ELR (cell line): ENCODE results near the gene TRIM54.
"Not testable (repeated sequence)": the region's sequence is repeated elsewhere in the genome, so short reads cannot be mapped to it uniquely, and the experiment has no call there.

Source experiments
- DNase-seq: peaks from one replicate; pipeline ENCODE4 v3.0.0-alpha.2; 2015; ENCODE audit warnings: low read depth

TRIM54 gene

GRCh38 chr2:27258051-27258450 is 24.2 kb upstream of the TRIM54 start:
- DNase-seq: no peak

DNA sequence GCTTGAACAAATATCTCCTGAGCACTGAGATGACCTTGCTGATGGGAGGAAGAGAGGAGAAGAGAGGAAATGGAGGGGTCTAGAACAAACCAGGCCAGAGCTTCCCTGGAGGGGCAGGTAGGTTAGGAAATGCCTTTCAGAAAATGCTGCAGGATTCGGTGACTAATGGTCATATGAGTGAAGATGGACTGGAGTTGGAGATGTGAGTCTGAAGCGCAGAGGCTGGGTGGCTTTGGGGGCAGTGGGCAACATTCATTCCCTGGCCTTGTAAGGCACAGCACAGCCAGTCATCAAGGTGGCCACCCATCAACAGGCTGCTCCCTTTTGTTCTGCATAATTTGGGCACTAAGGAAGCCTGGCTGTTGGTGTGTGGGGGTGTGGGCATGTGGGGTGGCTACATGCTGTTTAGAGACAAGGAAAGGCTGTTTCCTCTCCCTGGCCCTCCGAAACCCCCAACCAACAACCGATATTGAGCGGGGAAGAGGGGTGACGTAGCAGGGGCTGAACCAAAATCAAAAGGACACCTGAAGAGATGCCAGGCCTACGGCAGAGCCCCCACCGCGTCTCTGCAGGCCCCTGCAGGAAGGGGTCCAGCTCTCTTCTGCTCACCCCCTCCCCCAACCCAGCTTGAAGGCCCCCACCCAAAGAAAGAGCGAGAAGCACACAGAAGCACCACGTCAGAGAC is 20.8 kb upstream of the TRIM54 start:
- no peak for DNase-seq

- no peak for DNase-seq
These were observed 20.3 kb upstream of the TRIM54 start for GRCh38 chr2:27261926-27262298.

DNA sequence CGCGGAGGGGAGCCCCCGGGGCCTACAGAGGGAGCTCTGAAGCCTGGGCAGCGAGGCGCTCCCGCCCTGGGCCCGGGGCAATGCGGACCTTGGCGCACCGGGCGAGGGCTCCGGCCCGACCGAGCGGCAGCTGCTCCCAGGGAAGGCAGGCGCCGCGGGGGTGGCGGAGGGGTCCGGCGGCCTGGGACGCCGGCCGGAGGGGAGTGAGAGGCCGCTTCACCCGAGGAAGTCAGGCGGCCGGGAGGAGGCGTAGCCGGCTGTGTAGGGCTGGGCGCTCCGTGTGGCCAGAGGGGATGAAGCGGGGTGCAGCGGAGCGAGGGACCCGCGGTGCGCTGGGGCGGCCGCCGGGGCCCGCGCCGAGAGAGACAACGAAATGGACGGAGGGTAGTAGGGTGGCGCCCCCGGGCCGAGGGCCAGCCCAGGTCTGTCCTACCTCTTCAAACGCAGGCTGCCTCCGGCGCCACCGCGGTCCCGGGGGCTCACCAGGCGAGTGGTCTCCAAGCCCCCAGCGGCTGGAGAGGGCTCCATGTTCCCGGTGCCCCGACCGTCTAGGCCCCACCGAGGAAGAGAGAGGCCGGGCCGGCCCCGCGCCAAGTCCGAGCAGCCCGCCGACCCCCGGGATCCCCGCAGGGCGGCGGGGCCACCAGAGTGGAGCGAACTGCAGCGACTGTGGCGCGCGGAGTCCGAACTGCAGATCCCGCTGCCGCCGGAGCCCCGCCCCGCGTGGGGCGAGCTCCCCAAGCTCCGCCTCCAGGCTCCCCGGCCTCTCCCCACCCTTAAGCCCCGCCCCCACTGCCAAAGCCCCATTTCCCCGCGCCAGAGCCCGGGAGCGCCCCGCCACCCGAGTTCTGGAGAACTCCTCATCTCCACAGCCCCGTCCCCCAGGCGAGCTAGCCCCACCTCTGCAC is 19.6 kb upstream of the TRIM54 start, which contains the start of gene SLC30A3:
SLC30A3 (minus strand) TSS at position 669 of the 908 bp plus-strand sequence; CDS start at position 528, 141 bp downstream.
- peak; percentile 50 for DNase-seq

GRCh38 chr2:27263287-27264252 is 18.7 kb upstream of the TRIM54 start:
- no peak for DNase-seq

- DNase-seq: no peak
These were observed 17.9 kb upstream of the TRIM54 start for GRCh38 chr2:27264253-27264752.

- peak; percentile 69 for DNase-seq
These were observed 17.3 kb upstream of the TRIM54 start for GRCh38 chr2:27264753-27265535.

GRCh38 chr2:27265536-27265870 is 16.7 kb upstream of the TRIM54 start:
- no peak for DNase-seq

DNA sequence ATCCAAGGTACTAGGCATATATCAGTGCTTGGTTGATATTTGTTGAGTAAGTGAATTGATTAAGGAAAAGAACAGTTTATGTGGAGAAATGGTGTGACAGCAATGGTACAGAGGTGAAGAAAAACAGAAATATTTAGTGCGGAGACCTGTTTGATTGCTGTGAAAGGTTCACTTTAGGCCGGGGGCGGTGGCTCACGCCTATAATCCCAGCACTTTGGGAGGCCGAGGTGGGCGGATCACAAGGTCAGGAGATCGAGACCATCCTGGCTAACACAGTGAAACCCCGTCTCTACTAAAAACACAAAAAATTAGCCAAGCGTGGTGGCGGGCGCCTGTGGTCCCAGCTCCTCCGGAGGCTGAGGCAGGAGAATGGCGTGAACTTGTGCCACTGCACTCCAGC is 13.9 kb upstream of the TRIM54 start:
- not testable (repeated sequence) for DNase-seq

GRCh38 chr2:27270131-27270530 is 12.1 kb upstream of the TRIM54 start:
- DNase-seq: no peak

GRCh38 chr2:27270670-27271069 is 11.6 kb upstream of the TRIM54 start:
- no peak for DNase-seq

DNA sequence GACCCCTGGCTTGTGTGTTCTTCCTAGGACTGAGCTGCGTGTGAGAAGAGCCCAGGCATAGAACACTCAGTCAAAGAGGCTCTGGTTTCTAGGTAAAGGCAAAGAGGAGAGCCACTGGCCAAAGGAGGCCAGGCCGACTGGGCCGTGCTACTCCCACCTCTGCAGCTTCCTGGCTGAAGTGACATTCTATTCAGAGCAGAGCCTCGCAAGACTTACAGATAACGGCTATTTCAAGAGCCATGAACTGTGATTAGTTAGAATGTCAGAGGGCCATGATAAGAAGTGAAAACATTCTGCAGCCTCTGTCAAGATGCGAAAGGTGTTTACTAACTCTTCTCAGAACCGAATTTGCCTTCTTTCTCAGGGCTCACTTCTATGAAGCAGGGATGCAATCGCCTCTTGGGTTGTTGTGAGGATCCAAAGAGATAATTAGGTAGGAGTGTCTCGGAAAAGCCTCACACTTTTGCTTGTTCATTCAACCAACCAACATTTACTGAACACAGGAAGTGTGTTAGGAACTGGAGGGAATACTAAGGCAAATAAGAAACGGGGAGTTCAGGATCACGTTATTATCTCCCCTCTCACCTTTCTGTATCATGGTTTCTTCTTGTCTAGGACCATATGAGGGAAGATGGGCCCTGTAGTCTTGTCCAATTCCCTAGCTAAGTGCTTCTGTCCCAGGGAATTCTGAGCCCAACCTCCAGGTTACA is 10.4 kb upstream of the TRIM54 start:
- no peak for DNase-seq

GRCh38 chr2:27272537-27273522 is 9.4 kb upstream of the TRIM54 start:
- DNase-seq: not testable (repeated sequence)

GRCh38 chr2:27275211-27276150 is 6.7 kb upstream of the TRIM54 start, which contains the start of gene DNAJC5G:
Gene DNAJC5G, plus strand, starts transcription at chr2:27275433. Its CDS starts 1,296 bp downstream, at chr2:27276729.
- no peak for DNase-seq

DNA sequence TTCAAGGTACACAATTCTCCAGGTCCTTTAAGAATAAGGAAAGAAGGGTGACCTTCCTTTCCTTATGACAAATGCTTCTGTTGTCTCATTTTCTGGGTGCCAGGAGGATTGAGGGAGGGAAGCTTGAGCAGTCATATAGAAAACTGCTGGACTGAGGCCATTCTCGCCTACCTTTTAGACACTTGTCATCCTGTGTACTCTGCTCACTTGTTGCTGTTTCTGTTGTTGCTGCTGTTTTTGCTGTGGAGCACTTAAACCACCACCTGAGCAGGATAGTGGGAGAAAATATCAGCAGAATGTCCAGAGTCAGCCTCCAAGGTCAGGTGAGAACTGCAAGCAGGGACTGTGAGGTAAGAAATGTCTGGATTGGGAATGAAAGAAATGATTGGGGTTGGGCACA is 4.2 kb upstream of the TRIM54 start:
- no peak for DNase-seq

GRCh38 chr2:27280826-27281225 is 1.4 kb upstream of the TRIM54 start:
- no peak for DNase-seq

DNA sequence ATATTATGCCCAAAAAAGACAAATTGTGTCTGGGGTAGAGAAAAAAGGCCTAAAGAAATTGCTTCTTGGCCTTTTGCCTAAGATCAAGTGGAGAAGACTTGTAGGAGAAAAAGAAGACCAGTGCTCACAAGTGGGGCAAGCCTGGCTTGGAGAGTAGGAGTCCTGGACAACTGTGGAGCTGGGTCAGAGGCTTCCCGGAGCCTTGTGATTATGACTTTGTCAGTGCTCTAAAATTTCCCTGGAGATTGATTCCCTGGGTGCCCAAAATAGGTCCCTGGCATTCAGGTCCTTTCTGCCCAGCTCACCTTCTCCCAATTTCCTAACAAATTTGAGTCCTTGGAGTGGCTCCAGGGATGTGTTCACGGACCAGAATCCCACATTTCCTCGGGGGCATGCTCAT is 787 bp upstream of the TRIM54 start:
- no peak for DNase-seq

DNA sequence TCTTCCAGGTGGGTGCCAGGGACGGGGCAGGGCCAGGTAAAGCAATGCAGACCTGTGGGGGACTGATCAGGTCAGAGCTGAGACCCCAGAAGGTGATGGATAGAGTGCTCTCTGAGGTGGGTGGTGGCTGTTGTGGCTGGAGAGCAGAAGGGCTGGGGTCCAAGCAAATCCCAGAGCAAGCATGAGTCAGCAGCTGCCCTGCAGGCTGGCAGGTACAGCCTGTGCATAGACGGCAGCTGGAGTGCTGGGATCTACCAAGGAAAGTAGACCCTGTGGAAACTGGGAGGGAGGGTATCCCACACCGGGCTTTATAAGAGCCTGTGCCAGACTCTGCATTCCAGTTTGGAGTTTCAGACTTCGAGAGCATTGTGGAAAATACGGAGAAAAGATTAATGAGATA is 663 bp downstream of the TRIM54 start:
- no peak for DNase-seq
